BJ (cell line): ENCODE measurements around the gene ACVR1B. TPM values are rescaled to one million over a fixed set of nuclear protein-coding genes. Genes with fewer than 3 reads are reported as not detected.
A peak's percentile ranks its signal among the peaks of the same experiment; 100 is the strongest.

Experiments
- CTCF ChIA-PET: fragments of 350-600 bp; formaldehyde crosslinking; extraction: SDS; loops from one replicate; lab custom pipeline; 2021; ENCODE audit warnings: antibody characterized with exemption, inconsistent platforms; lab: Yijun Ruan, JAX
- POLR2A ChIA-PET: fragments of 300-600 bp; sonication (Branson Sonifier 250); formaldehyde crosslinking; extraction: SDS; loops from one replicate; lab custom pipeline; 2021; ENCODE audit warnings: antibody characterized with exemption; lab: Charles Lee
- DNase-seq: peaks from one replicate; pipeline ENCODE4 v3.0.0-alpha.2; 2011; ENCODE audit warnings: low read depth
- H3K27me3 ChIP-seq: 2 replicates; pipeline ENCODE4 v1.6.0; 2011; ENCODE audit warnings: low read length; ENCODE audit not compliant: control insufficient read depth, insufficient read depth
- H3K36me3 ChIP-seq: 2 replicates; pipeline ENCODE4 v1.5.1; 2011; ENCODE audit warnings: low read length; ENCODE audit not compliant: control insufficient read depth, insufficient read depth
- H3K4me3 ChIP-seq: 2 replicates; pipeline ENCODE4 v1.5.1; 2011; ENCODE audit warnings: low read depth, mild to moderate bottlenecking, control low read depth, low read length
- CTCF ChIP-seq: IDR thresholded peaks from 2 replicates; pipeline ENCODE4 v1.5.1; 2011; ENCODE audit warnings: low read depth, mild to moderate bottlenecking, control low read depth, inconsistent platforms, low read length, moderate library complexity; ENCODE audit not compliant: insufficient read depth
- polyA plus RNA-seq: library from polyadenylated mRNA; depleted of rRNA; stranded (reverse); fragments of >200 nt; gene quantifications from 2 replicates; pipeline ENCODE4 v1.2.3, GENCODE V29; 2011

Gene ACVR1B
- polyA plus RNA-seq, 1 experiment, result 12.9 TPM

- ChIA-PET CTCF (interaction anchor here (0.5 to 24.9 kb wide), 6 partner anchors 8 to 620 kb away, joined by 3 to 974 read pairs (median 11); partner anchors contain the start of genes ATG101, NR4A1 and SMIM41), POLR2A (no interaction called here)
- Histone ChIP-seq H3K36me3 (no peaks in the 10 kb centered on the region), H3K27me3 (no peaks in the 10 kb centered on the region), H3K4me3 (peak overlapping the region; percentile 87)
- DNase-seq, result no peak
- peak; percentile 34 for TF ChIP-seq CTCF
These were observed 85.9 kb downstream of the ACVR1B start for GRCh38 chr12:52037248-52037861.

DNA sequence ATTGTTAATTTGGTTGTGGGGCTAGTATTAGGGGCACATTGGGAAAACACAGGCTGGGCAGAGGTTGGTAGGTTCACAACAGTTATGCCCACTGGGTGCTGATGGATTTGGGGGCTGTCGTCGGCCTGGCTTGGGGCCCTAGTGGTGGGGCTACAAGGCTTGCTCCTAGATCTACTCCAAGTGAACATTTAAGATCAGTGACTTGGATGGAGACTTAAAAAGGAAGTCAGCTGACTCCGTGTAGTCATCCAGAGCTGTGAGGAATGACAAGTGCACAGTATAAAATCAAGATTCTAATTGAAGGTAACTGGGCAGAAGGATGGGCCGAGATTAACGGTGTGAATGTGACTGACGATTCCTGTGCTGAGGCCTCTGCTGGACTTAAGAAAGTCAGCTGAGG lies 86.9 kb downstream of the ACVR1B start:
- no peak for TF ChIP-seq CTCF
- ChIA-PET CTCF (interaction anchor here (2.3 to 24.9 kb wide), 4 partner anchors 9 to 44 kb away, joined by 7 to 974 read pairs (median 64); partner anchors contain the start of genes ATG101, NR4A1 and SMIM41), POLR2A (interaction anchor here (0.8 kb wide), 1 partner anchor 12 kb away, joined by 3 read pairs; no protein-coding TSS in a partner anchor)

GRCh38 chr12:52041035-52041434 lies 89.5 kb downstream of the ACVR1B start:
- ChIA-PET CTCF (interaction anchor here (0.9 to 24.9 kb wide), 5 partner anchors 9 to 41 kb away, joined by 3 to 974 read pairs (median 7); partner anchors contain the start of genes ATG101 and SMIM41), POLR2A (no interaction called here)
- H3K27me3 ChIP-seq, result no peaks in the 10 kb centered on the region
- H3K36me3 ChIP-seq, result 0 out of 2 replicates have a peak, but pooled peaks cover 2% of the 10 kb centered on the region
- no peak for DNase-seq
- TF ChIP-seq CTCF, result no peak
- no peak overlapping the region for H3K4me3 ChIP-seq

More for the DNA sequence above, 86.9 kb downstream of the ACVR1B start:
- DNase-seq, result no peak
- Histone ChIP-seq H3K27me3 (no peaks in the 10 kb centered on the region), H3K4me3 (no peak overlapping the region), H3K36me3 (0 out of 2 replicates have a peak, but pooled peaks cover 2% of the 10 kb centered on the region)

DNA sequence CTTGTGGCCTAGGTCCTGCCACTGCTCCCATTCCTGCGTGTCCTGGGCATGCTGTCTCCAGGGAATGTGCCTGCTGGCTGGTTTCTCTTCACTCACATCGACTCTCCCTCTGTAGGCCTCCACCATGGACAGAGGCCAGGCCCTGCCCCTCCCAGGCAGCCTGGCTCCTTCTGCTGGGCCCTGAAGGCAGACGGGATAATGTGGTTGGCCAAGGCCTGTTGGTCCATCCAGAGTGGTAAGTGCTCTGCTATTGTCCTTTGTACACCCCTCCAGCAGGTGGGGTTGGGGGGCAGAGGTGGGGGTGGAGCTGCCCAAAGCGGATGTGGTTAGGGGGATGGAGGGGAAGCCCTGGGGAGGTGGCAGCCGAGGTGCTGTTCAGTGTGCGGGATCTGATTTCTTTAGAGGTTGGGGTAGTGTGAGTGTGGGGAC lies 90.2 kb downstream of the ACVR1B start:
- Histone ChIP-seq H3K27me3 (no peaks in the 10 kb centered on the region), H3K36me3 (0 out of 2 replicates have a peak, but pooled peaks cover 2% of the 10 kb centered on the region), H3K4me3 (no peak overlapping the region)
- TF ChIP-seq CTCF, result 0 out of 2 replicates have a peak, but pooled peaks have one; percentile 2
- POLR2A ChIA-PET, result no interaction called here
- DNase-seq, result no peak
- CTCF ChIA-PET, result interaction anchor here (0.9 to 24.9 kb wide), 4 partner anchors 10 to 40 kb away, joined by 3 to 974 read pairs (median 6); partner anchors contain the start of genes ATG101 and SMIM41

DNA sequence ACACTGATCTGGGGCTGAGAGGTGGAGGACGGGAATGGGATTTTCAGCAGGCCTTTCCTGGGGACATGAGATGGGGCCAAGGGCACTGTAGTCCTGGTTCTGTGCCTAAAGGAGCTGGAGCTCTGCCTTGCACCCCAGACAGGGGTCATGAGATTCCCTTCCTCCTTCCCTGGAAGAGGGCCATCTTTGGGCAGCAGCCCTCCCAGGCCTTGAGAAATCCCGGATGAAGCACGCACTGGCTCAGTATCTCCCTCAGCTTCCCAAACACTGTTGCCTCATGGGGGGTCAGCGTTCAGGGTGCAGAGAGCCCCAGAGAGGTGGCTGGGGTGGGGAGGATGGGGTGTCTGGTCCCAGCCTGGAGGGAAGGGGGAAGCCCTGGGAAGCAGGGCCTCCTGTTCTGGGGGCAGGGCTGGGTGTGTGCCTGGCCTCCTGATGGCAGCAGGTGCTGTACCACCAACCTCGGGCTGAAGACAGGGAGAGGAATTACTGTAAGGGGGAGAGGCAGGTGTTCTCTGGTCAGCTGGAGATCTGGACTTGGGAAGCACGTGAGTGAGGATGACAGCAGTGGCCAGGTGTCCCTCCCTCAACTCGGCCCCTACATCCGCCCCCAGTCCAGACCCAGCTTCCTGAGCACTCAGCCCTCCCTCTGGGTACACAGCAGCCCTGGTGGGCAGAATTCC lies 91.3 kb downstream of the ACVR1B start:
- H3K27me3 ChIP-seq, result no peaks in the 10 kb centered on the region
- H3K4me3 ChIP-seq, result no peak overlapping the region
- no peak for TF ChIP-seq CTCF
- POLR2A ChIA-PET, result no interaction called here
- no peak for DNase-seq
- 0 out of 2 replicates have a peak, but pooled peaks cover 2% of the 10 kb centered on the region for H3K36me3 ChIP-seq
- CTCF ChIA-PET, result interaction anchor here (0.6 to 5.7 kb wide), 3 partner anchors 18 to 1983 kb away, joined by 3 to 48 read pairs (median 4); no protein-coding TSS in a partner anchor
